Calu3 (cell line): Measurements from ENCODE around the gene ECT2L. TPM values are rescaled to one million over a fixed set of nuclear protein-coding genes. Genes with fewer than 3 reads are reported as not detected.

Source experiments
- BruUV-seq: library from RNA; stranded (reverse); fragments of 400-500 nt; replicated peaks from 2 replicates; lab custom pipeline; 2021; lab: Mats Ljungman, UMichigan
- CTCF ChIA-PET: fragments of 300-600 bp; sonication (Branson Sonifier 250); formaldehyde crosslinking; loops from one replicate; lab custom pipeline; 2022; ENCODE audit warnings: antibody characterized with exemption; lab: Charles Lee
- DNase-seq: peaks from one replicate; pipeline ENCODE4 v3.0.0; 2022
- H3K27ac Mint-ChIP-seq: one replicate; pipeline ENCODE4 v1.8.0; 2022; ENCODE audit warnings: mixed read lengths; ENCODE audit not compliant: unreplicated experiment
- H3K27me3 Mint-ChIP-seq: one replicate; pipeline ENCODE4 v1.8.0; 2022; ENCODE audit warnings: mixed read lengths; ENCODE audit not compliant: unreplicated experiment
- H3K36me3 Mint-ChIP-seq: one replicate; pipeline ENCODE4 v1.8.0; 2022; ENCODE audit warnings: mild to moderate bottlenecking, moderate library complexity, mixed read lengths; ENCODE audit not compliant: insufficient read depth, unreplicated experiment
- H3K4me1 Mint-ChIP-seq: one replicate; pipeline ENCODE4 v1.8.0; 2022; ENCODE audit warnings: mild to moderate bottlenecking, low read depth, mixed read lengths; ENCODE audit not compliant: unreplicated experiment
- H3K4me3 Mint-ChIP-seq: one replicate; pipeline ENCODE4 v1.8.0; 2022; ENCODE audit warnings: mild to moderate bottlenecking, low read depth, moderate library complexity, mixed read lengths; ENCODE audit not compliant: unreplicated experiment
- H3K9me3 Mint-ChIP-seq: one replicate; pipeline ENCODE4 v1.8.0; 2022; ENCODE audit warnings: low read depth, mixed read lengths; ENCODE audit not compliant: unreplicated experiment
- intact Hi-C: fragments of 100-400 bp; cut with micrococcal nuclease; formaldehyde crosslinking; loops from one replicate; pipeline ENCODE4 v1.10.0; 2022; ENCODE audit not compliant: unreplicated experiment
- total RNA-seq: library from RNA; stranded (reverse); gene quantifications from 2 replicates; pipeline ENCODE4 v1.2.3, GENCODE V29; 2022
- TF ChIP-seq, protein P1 (sequence below): fragments of 200-600 bp; IDR thresholded peaks from one replicate; pipeline ENCODE4 v1.8.0; 2022; ENCODE audit warnings: antibody characterized with exemption; ENCODE audit not compliant: unreplicated experiment

Gene ECT2L
- total RNA-seq, 1 experiment from 2014 or later, result not detected

- Mint-ChIP-seq H3K36me3 (peaks cover 5% of the 10 kb centered on the region), H3K4me1 (no peaks in the 10 kb centered on the region), H3K27ac (no peak overlapping the region), H3K9me3 (no peaks in the 10 kb centered on the region), H3K4me3 (no peak overlapping the region), H3K27me3 (no peaks in the 10 kb centered on the region)
- TF ChIP-seq, protein P1, sequence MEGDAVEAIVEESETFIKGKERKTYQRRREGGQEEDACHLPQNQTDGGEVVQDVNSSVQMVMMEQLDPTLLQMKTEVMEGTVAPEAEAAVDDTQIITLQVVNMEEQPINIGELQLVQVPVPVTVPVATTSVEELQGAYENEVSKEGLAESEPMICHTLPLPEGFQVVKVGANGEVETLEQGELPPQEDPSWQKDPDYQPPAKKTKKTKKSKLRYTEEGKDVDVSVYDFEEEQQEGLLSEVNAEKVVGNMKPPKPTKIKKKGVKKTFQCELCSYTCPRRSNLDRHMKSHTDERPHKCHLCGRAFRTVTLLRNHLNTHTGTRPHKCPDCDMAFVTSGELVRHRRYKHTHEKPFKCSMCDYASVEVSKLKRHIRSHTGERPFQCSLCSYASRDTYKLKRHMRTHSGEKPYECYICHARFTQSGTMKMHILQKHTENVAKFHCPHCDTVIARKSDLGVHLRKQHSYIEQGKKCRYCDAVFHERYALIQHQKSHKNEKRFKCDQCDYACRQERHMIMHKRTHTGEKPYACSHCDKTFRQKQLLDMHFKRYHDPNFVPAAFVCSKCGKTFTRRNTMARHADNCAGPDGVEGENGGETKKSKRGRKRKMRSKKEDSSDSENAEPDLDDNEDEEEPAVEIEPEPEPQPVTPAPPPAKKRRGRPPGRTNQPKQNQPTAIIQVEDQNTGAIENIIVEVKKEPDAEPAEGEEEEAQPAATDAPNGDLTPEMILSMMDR, result no peak
- intact Hi-C loops, result loop anchor here (10.0 kb wide), 1 partner anchor 95 kb away; no protein-coding TSS in a partner anchor
- no TSS peak for BruUV-seq
- CTCF ChIA-PET, result no interaction called here
- no peak for DNase-seq
Observed at GRCh38 chr6:138909975-138910374, 114.1 kb downstream of the ECT2L start.

GRCh38 chr6:138912308-138912707, 116.4 kb downstream of the ECT2L start:
- H3K36me3 Mint-ChIP-seq, result peaks cover 6% of the 10 kb centered on the region
- H3K9me3 Mint-ChIP-seq, result no peaks in the 10 kb centered on the region
- intact Hi-C loops, result no loop called here
- CTCF ChIA-PET, result no interaction called here
- H3K4me3 Mint-ChIP-seq, result no peak overlapping the region
- no peak overlapping the region for H3K27ac Mint-ChIP-seq
- TF ChIP-seq, protein P1, result no peak
- H3K4me1 Mint-ChIP-seq, result no peaks in the 10 kb centered on the region
- DNase-seq, result no peak
- no TSS peak for BruUV-seq
- no peaks in the 10 kb centered on the region for H3K27me3 Mint-ChIP-seq

GRCh38 chr6:138914701-138915100, 118.8 kb downstream of the ECT2L start:
- Mint-ChIP-seq H3K27me3 (no peaks in the 10 kb centered on the region), H3K36me3 (peaks cover 6% of the 10 kb centered on the region), H3K9me3 (no peaks in the 10 kb centered on the region), H3K27ac (no peak overlapping the region), H3K4me3 (no peak overlapping the region), H3K4me1 (no peaks in the 10 kb centered on the region)
- no TSS peak for BruUV-seq
- TF ChIP-seq, protein P1, result no peak
- intact Hi-C loops, result no loop called here
- CTCF ChIA-PET, result no interaction called here
- DNase-seq, result no peak

DNA sequence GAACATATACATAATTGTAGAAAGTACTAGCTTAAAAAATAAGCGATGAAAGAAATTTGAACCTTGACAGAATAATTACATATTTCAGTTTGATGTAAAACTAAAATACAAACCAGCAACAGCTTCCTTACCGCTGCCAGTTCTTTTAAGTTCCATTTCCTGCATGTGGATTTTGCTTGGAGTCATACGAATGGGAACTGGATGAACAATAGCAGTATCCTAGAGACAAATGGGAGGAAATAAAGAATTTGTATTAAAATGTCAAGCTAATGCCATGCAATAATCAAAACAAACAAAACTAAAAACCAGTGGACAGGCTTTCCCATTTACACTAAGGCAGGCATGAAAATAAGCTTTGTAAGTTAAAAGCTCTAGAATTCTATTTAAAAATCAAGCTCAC, 125.0 kb downstream of the ECT2L start:
- H3K27me3 Mint-ChIP-seq, result no peaks in the 10 kb centered on the region
- CTCF ChIA-PET, result interaction anchor here (0.7 kb wide), 1 partner anchor 14 kb away, joined by 3 read pairs; no protein-coding TSS in a partner anchor
- H3K9me3 Mint-ChIP-seq, result no peaks in the 10 kb centered on the region
- no peak overlapping the region for H3K27ac Mint-ChIP-seq
- no peak for DNase-seq
- no peaks in the 10 kb centered on the region for H3K36me3 Mint-ChIP-seq
- intact Hi-C loops, result no loop called here
- TF ChIP-seq, protein P1, result no peak
- H3K4me1 Mint-ChIP-seq, result no peaks in the 10 kb centered on the region
- no peak overlapping the region for H3K4me3 Mint-ChIP-seq
- BruUV-seq, result no TSS peak
